ENCODE results near the gene SP2. TPM values are rescaled to one million over a fixed set of nuclear protein-coding genes. Genes with fewer than 3 reads are reported as not detected.

The SP2 gene
- total RNA-seq, 1 donor from 2014 or later, result 11.7 TPM

DNA sequence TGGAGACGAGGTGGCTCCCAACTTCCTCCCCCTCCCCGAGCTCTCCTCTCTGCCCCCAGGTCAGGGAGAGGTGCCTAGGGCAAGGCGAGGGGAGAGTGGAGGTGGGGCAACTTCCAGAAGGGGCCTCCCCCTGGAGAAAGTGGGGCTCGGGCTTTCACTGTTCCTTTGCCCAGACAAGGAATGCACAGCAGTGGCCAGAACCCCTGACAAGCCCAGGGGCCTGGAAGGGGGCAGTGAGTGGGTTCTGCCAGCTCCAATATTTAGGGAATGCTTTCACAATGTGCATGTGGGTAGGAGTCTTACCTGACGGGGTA is 11.7 kb upstream of the SP2 start:
- ATAC-seq, result no peak
- DNase-seq (ENCODE audit: missing footprints), result no peak
- intact Hi-C loops (cut with DNase I), result no loop called here

GRCh38 chr17:47884905-47885730 is 10.9 kb upstream of the SP2 start:
- intact Hi-C loops (cut with DNase I), result no loop called here
- ATAC-seq (no peak), DNase-seq (ENCODE audit: missing footprints) (no peak)

DNA sequence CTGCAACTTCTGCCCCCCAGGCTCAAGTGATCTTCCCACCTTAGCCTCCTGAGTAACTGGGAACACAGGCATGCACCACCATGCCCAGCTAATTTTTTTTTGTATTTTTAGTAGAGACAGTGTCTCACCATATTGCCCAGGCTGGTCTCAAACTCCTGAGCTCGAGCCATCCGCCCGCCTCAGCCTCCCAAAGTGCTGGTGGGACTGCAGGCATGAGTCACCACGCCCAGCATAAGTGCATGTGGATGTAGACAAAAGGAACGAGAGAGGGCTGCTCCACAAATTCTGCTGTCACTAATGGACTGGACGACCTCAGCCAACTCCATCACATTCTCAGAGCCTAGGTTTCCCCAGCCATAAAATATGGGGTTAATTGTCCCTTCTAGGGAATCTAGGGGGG is 7.7 kb upstream of the SP2 start:
- no peak for ATAC-seq
- intact Hi-C loops (cut with DNase I), result no loop called here
- DNase-seq (ENCODE audit: missing footprints), result no peak

DNA sequence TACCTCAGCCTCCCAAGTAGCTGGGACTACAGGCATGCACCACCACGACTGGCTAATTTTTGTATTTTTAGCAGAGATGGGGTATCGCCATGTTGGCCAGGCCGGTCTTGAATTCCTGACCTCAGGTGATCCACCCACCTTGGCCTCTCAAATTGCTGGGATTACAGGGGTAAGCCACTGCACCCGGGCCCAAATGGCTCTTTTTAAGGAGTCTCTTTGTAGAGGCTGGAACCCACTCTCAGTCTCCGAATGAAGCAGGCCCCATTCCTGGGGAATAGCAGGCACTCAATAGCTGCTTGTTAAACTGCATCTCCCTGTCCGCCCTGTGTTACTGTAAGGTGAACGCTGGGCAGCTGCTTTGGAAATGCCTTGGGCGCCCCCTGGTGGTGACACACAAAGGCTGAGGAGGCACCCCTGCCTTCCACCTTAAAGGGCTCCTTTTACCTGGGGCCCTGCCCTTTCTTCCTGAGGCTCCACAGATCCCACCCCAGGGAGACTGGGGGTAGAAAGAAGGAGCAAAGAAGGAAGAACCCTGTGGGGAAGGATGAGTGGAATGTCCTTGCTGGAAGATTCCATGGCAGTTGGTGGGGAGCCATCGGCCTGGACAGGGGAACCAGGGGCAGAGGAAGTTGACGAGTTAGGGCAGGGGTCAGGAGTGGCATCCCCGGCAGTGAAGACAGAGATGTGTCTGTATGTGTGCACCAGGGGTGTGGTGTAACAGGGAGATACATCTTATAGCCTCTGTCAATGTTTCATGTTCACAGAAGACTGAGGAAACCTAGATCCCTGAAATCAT is 6.1 kb upstream of the SP2 start:
- intact Hi-C loops (cut with DNase I), result loop anchor here (1.0 to 10.0 kb wide), 2 partner anchors 49 to 195 kb away; partner anchors contain the start of genes SCRN2 and TBKBP1
- peak; percentile 90 for ATAC-seq
- peak; percentile 91 for DNase-seq (ENCODE audit: missing footprints)

DNA sequence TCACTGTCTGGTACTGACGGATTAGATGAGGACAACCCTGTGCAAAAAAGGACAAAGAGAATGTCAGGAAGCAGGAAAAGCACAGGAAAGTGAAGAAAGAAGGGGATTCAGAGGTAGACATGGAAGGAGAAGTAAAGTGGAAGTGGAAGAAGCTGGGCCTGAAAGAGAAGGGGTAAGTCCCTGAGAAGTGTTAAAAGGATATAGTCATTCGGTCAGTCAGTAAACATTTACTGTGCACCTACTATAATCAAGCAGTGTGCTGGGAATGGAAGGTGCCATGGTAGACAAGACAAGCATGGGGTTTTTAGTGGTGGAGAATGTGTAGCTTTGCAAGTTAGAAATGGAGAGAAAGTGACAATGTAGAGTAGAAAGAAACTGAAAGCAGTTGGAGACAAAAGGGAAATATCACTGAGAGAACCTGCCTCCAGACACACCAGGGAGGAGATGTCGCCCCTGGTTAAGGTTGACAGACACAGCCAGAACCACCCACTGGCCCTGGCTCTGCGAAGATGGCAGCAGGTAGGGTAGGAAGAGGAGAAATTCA is 4.4 kb upstream of the SP2 start:
- ATAC-seq (no peak), DNase-seq (ENCODE audit: missing footprints) (no peak)
- intact Hi-C loops (cut with DNase I), result loop anchor here (10.0 kb wide), 1 partner anchor 197 kb away; the partner anchor contains the start of gene TBKBP1

- no peak for ATAC-seq
- DNase-seq (ENCODE audit: missing footprints), result no peak
- intact Hi-C loops (cut with DNase I), result loop anchor here (10.0 kb wide), 1 partner anchor 200 kb away; the partner anchor contains the start of gene TBKBP1
Measured at GRCh38 chr17:47894498-47895346, 1.3 kb upstream of the SP2 start.

DNA sequence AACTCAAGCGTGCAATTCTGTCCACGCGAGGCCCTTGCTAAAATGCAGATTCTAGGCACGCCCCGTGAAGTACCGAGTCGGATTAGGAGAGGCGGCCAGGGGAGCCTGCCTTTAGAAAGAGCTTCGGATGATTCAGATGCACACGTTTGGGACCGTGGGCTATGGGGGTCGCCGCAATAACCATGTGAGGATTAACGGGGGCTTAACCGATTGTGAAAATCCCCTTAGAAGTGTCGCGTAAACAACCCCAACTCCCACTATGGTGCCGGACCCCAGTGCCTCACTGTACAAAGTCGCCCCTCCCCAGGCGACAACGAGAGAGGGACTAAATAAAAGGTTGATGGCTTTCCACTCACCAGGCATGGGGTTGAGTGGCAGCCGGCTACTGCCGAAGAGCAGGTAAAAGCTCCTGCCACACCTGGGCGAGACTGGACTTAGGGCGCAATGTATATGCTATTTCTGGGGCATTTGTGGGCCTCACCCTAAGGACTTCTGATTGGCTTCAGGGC is 635 bp upstream of the SP2 start:
- DNase-seq (ENCODE audit: missing footprints) (no peak), ATAC-seq (peak; percentile 0)
- intact Hi-C loops (cut with DNase I), result loop anchor here (10.0 kb wide), 1 partner anchor 201 kb away; the partner anchor contains the start of gene TBKBP1

DNA sequence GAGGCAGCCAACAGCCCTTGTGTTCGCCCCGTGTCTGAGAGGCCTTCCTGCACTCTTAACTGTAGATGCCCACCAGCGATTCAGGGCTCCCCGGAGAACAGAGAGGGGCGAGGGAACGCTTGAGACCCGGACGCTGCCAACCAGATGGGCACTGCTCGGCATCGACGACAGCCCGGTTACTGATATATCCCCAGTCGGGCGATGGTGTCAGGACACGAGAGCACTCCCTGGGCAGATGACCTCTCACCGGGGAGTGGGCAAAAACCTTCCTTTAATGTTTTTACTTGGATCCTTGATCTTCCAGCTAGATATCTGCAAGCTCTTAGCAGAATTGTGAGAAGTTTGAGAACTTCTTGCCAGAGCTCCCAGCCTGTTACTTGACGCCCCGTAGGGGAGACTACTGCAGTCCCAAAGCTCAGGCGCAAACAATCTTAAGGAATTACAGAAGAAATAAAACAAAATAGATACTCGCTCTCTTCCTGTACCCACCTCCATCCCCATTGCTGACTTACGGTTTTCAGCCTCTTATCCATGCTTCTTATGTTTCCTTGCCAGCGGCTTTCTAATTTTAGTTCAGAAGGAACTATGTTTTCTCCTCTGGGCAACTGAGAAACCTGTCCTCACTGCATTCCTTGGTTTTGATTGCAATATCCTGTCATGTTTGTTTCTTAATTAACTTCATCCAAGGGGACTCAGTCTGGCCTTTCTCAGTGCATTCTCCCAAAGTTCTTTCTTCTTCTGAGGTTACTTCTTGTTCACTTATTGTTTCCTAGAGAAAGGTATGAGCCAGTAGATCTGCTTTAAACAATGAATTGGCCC is 845 bp downstream of the SP2 start:
- intact Hi-C loops (cut with DNase I), result loop anchor here (1.0 to 10.0 kb wide), 4 partner anchors 44 to 202 kb away; partner anchors contain the start of genes PNPO and TBKBP1
- ATAC-seq (no peak), DNase-seq (ENCODE audit: missing footprints) (no peak)

DNA sequence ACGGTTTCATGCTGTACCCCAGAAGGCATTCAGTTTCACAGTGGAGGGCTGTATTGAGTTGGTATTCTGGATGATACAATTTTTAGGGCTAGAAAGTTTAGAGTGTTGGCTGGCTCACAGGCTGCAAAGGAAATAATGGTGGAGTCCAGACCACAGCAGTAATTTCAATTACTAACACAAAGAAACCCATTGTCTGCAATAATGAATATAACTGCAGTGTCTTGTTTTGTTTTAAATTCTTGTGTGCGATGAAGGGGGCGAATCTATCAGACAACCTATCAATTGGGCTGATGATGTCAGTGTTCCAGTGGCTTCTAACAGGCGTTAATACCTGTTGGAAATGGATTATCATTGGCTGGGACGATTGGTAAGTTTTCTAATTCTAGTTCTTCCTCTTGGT is 1.5 kb downstream of the SP2 start:
- ATAC-seq (no peak), DNase-seq (ENCODE audit: missing footprints) (no peak)
- intact Hi-C loops (cut with DNase I), result loop anchor here (2.0 to 10.0 kb wide), 3 partner anchors 43 to 203 kb away; partner anchors contain the start of genes PNPO and TBKBP1

GRCh38 chr17:47898241-47898640 is 2.2 kb downstream of the SP2 start:
- intact Hi-C loops (cut with DNase I), result loop anchor here (10.0 kb wide), 1 partner anchor 203 kb away; the partner anchor contains the start of gene TBKBP1
- no peak for ATAC-seq
- DNase-seq (ENCODE audit: missing footprints), result no peak

GRCh38 chr17:47899643-47900042 is 3.6 kb downstream of the SP2 start:
- intact Hi-C loops (cut with DNase I), result loop anchor here (10.0 kb wide), 1 partner anchor 205 kb away; the partner anchor contains the start of gene TBKBP1
- ATAC-seq (no peak), DNase-seq (ENCODE audit: missing footprints) (no peak)

GRCh38 chr17:47901423-47901822 is 5.4 kb downstream of the SP2 start:
- intact Hi-C loops (cut with DNase I), result no loop called here
- ATAC-seq (no peak), DNase-seq (ENCODE audit: missing footprints) (no peak)

DNA sequence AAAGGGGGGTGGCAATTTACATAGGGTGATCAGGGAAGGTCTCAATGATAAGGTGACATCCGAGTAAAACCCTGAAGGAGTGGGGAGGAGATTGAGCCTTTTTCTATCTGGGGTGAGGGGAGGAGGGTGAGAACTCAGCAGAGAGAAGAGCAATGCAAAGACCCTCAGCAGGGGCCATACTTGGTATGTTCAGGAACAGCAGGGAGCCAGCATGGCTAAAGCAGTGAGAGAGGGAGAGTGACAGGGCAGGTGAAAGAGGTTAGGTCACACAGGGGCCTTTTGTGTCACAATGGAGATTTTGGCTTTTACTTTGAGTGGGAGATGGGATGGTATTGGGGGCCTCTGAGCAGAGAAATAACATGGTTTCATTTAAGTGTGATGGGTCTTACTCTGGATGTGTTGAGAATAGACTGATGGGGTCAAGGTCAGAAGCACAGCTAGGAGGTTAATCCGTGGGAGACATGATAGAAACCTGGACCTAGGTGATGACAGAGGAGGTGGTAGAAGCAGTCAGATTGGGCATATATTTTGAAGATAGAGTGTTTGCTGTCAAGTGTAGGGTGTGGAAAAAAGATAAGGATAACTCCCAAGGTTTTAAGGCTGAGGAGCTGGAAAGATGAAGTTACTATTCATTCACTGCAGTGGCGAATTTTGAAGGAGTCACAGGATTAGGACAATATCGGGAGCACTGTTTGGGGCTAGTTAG is 6.2 kb downstream of the SP2 start:
- DNase-seq (ENCODE audit: missing footprints) (no peak), ATAC-seq (no peak)
- intact Hi-C loops (cut with DNase I), result no loop called here

DNA sequence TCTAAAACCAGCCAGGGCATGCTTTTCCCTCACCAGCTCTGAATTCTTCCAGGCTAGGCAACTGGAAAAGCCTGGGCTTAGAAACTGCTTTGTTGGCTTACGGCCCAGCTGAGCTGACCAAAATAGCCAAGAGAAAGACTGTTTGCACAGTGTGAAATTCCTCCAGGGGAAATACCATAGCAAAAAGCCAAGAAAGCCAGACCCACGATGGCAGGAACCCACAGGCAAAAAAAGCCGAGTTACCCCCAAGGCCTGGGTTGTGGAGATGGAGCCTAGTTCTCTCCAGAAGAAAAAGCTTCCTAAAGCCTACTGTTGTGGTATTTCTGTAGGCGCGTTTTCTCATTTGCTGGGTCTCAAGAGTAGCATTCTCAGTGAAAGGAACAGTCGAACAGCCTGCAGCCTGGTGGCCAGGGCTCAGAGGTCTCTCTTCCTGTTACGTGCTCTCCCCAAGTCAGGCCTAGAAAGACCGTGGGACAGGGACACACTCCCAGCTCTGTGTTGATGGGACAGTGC is 9.2 kb downstream of the SP2 start:
- DNase-seq (ENCODE audit: missing footprints) (no peak), ATAC-seq (peak; percentile 86)
- intact Hi-C loops (cut with DNase I), result no loop called here

- intact Hi-C loops (cut with DNase I), result no loop called here
- DNase-seq (ENCODE audit: missing footprints) (no peak), ATAC-seq (no peak)
Measured at GRCh38 chr17:47906443-47906842, 10.4 kb downstream of the SP2 start.

DNA sequence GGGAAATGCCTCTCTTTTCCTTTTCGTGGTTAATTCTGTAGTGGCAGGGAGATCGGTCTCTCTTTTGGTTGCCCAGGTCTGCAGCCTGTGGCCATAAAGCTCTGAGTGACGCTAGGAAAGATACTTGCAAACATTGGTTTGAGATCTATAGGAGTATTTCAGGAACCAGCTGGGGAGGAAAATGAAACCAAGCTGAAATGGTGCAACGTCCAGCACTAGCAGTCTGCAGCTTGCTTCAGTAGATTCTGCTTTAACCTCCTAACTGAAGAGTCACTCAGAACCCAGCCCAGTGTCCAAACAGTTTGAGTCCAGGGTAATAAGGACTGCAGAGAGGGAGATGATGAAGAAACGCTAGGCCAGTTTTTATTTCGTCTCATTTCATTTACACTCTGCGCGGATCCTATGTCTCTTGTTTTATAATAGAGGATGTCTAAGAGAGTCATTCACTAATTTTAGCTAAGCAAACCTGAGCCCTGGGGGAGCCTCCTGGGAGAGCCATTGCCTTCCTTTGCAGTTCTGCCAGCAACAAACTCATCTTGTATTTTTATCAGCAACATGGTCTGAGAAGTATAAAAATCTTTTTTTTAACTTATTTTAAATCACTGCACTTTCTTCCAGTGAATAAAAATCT is 12.0 kb downstream of the SP2 start:
- ATAC-seq, result no peak

More for the DNA sequence above, 12.0 kb downstream of the SP2 start:
- no peak for DNase-seq (ENCODE audit: missing footprints)
- intact Hi-C loops (cut with DNase I), result no loop called here
